CD14-positive monocyte (primary cell): ENCODE data around the gene SLC4A5. TPM values are rescaled to one million over a fixed set of nuclear protein-coding genes. Genes with fewer than 3 reads are reported as not detected.

ENCODE experiments used
- DNase-seq, 3 donors: peaks; one replicate each; pipeline ENCODE4 v3.0.0-alpha.2; 2011 to 2022
- H2AFZ ChIP-seq: 2 replicates; pipeline ENCODE4 v1.6.0; 2012; ENCODE audit warnings: mild to moderate bottlenecking, low read depth, low read length, inconsistent platforms; ENCODE audit not compliant: insufficient read depth, poor library complexity, severe bottlenecking
- H3K27ac ChIP-seq, 2 donors: 1 replicate in 1 of 2; 2 replicates in 1 of 2; pipeline ENCODE4 v1.5.1; 2012 to 2013; ENCODE audit warnings: low read length in 2 of 2, control low read depth in 1 of 2, inconsistent platforms in 1 of 2, low read depth in 1 of 2, mild to moderate bottlenecking in 1 of 2
- H3K27me3 ChIP-seq, 2 donors: one replicate each; pipeline versions ENCODE4 v1.6.0 to v1.6.1; 2011 to 2013; ENCODE audit warnings: low read length in 2 of 2; ENCODE audit not compliant: control insufficient read depth in 2 of 2, insufficient read depth in 2 of 2
- H3K36me3 ChIP-seq, 2 donors: replicated peaks in 1 of 2; 1 replicate in 1 of 2; 2 replicates in 1 of 2; pipeline versions ENCODE4 v1.5.1 to v1.6.1; 2012 to 2013; ENCODE audit warnings: low read length in 2 of 2, control low read depth in 1 of 2, inconsistent platforms in 1 of 2, mild to moderate bottlenecking in 1 of 2; ENCODE audit not compliant: insufficient read depth in 2 of 2, control insufficient read depth in 1 of 2
- H3K4me1 ChIP-seq, 2 donors: 1 replicate in 1 of 2; 2 replicates in 1 of 2; pipeline versions ENCODE4 v1.5.1 to v1.6.1; 2012 to 2013; ENCODE audit warnings: low read length in 2 of 2, control low read depth in 1 of 2, inconsistent platforms in 1 of 2, mild to moderate bottlenecking in 1 of 2, moderate library complexity in 1 of 2; ENCODE audit not compliant: insufficient read depth in 2 of 2, control insufficient read depth in 1 of 2
- H3K4me2 ChIP-seq: replicated peaks from 2 replicates; pipeline ENCODE3; 2012; ENCODE audit warnings: low read length, moderate library complexity, mild to moderate bottlenecking; ENCODE audit not compliant: poor library complexity, severe bottlenecking; ENCODE audit errors: extremely low read depth
- H3K4me3 ChIP-seq, 3 experiments: fragments of 200-600 bp in 1 of 3; sonication (generic) in 1 of 3; replicated peaks in 1 of 3; 1 replicate in 2 of 3; 2 replicates in 1 of 3; pipeline ENCODE4 v1.5.1; 2011 to 2013; ENCODE audit warnings: low read length in 3 of 3, mild to moderate bottlenecking in 3 of 3, control low read depth in 2 of 3, low read depth in 2 of 3, inconsistent platforms in 1 of 3, moderate library complexity in 1 of 3
- H3K79me2 ChIP-seq: 2 replicates; pipeline ENCODE4 v1.6.0; 2012; ENCODE audit warnings: mild to moderate bottlenecking, control low read depth, inconsistent platforms, low read length, moderate library complexity; ENCODE audit not compliant: insufficient read depth
- H3K9ac ChIP-seq: 2 replicates; pipeline ENCODE4 v1.6.0; 2017; ENCODE audit warnings: low read length, mild to moderate bottlenecking; ENCODE audit not compliant: insufficient read depth, poor library complexity, severe bottlenecking
- H3K9me3 ChIP-seq, 2 donors: replicated peaks in 1 of 2; 1 replicate in 1 of 2; 2 replicates in 1 of 2; pipeline versions ENCODE4 v1.5.1 to v1.6.1; 2012 to 2013; ENCODE audit warnings: low read length in 2 of 2, control low read depth in 1 of 2; ENCODE audit not compliant: control insufficient read depth in 1 of 2, insufficient read depth in 1 of 2
- H4K20me1 ChIP-seq: 2 replicates; pipeline ENCODE4 v1.6.0; 2012; ENCODE audit warnings: mild to moderate bottlenecking, low read length, control low read depth, moderate library complexity; ENCODE audit not compliant: insufficient read depth
- H3K27ac Mint-ChIP-seq, 7 donors: one replicate each; pipeline ENCODE4 v1.8.0; 2020; ENCODE audit warnings: mild to moderate bottlenecking in 7 of 7, mixed read lengths in 7 of 7, moderate library complexity in 6 of 7, inconsistent platforms in 2 of 7
- H3K27me3 Mint-ChIP-seq, 3 donors: one replicate each; pipeline ENCODE4 v1.8.0; 2021 to 2022; ENCODE audit warnings: low read depth in 3 of 3, mild to moderate bottlenecking in 3 of 3, mixed read lengths in 3 of 3, moderate library complexity in 3 of 3, inconsistent platforms in 1 of 3
- H3K36me3 Mint-ChIP-seq, 2 donors: one replicate each; pipeline ENCODE4 v1.8.0; 2020; ENCODE audit warnings: mixed read lengths in 2 of 2, inconsistent platforms in 1 of 2, mild to moderate bottlenecking in 1 of 2
- H3K4me1 Mint-ChIP-seq: one replicate; pipeline ENCODE4 v1.8.0; 2020; ENCODE audit warnings: mild to moderate bottlenecking, mixed read lengths
- H3K4me3 Mint-ChIP-seq, 2 donors: one replicate each; pipeline ENCODE4 v1.8.0; 2020; ENCODE audit warnings: mild to moderate bottlenecking in 2 of 2, mixed read lengths in 2 of 2, moderate library complexity in 1 of 2
- H3K9me3 Mint-ChIP-seq, 7 donors: one replicate each; pipeline ENCODE4 v1.8.0; 2020 to 2022; ENCODE audit warnings: mixed read lengths in 7 of 7, mild to moderate bottlenecking in 6 of 7, moderate library complexity in 6 of 7, inconsistent platforms in 2 of 7
- WGBS: methylation state at CpG from one replicate; pipeline ENCODE4 v1.1.5; 2013; ENCODE audit warnings: missing lambda C conversion rate; ENCODE audit not compliant: insufficient coverage; 5-methylcytosine and 5-hydroxymethylcytosine counted together
- intact Hi-C, 2 donors: fragments of 100-400 bp; cut with micrococcal nuclease; formaldehyde crosslinking; loops; one replicate each; pipeline versions ENCODE4 v1.15.0 to v1.15.1; 2023
- polyA plus RNA-seq, 3 donors: library from polyadenylated mRNA; depleted of rRNA in 1 of 3; unstranded in 2 of 3; stranded (reverse) in 1 of 3; fragments of 300-500 nt in 2 of 3; fragments of >200 nt in 1 of 3; fragmentation: Illumina TruSeq in 2 of 3; gene quantifications; 1 replicate in 2 of 3; 2 replicates in 1 of 3; pipeline ENCODE4 v1.2.3, GENCODE V29; 2012 to 2021
- TF ChIP-seq, protein P1 (sequence below): fragments of 200-600 bp; IDR thresholded peaks from one replicate; pipeline ENCODE4 v1.8.0; 2022; ENCODE audit warnings: antibody characterized with exemption, mild to moderate bottlenecking

Gene SLC4A5
- polyA plus RNA-seq, 3 donors: 0.10 to 1.1 TPM; not detected in 1

DNA sequence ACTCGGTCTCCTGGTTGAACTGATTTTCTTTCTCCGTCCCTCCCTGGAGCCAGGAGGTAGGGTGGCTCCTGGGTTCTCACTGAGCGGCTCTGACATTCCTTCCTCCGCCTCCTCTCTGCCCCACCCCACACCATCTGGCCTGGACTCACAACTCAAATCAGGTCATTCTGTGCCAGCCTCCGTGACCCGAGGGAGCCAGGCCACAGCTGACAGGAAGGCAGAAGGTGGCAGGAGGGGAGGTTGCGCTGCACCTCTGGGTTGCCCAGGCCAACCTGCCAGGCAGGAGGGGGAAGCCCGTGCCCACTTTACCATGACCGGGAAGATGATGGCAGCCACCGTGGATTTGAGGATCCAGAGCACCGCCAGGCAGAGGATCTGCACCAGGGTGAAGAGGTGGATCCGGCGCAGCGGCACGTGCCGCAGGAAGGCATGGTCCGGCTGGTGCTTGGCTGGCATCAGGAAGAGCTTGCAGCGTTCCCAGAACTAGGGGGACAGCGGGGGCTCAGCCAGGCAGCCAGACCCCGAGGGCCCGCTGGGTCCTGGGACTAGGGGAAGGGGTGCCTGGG, 116.5 kb downstream of the SLC4A5 start:
- Histone ChIP-seq H4K20me1 (no peaks in the 10 kb centered on the region), H3K4me2 (no peak overlapping the region), H3K4me1 (peaks cover 9 to 10% of the 10 kb centered on the region in 2 donors), H3K27ac (no peak overlapping the region), H3K9me3 (no peaks in the 10 kb centered on the region), H2AFZ (no peak overlapping the region), H3K9ac (no peak overlapping the region), H3K27me3 (no peaks in the 10 kb centered on the region), H3K4me3 (no peak overlapping the region), H3K79me2 (no peaks in the 10 kb centered on the region), H3K36me3 (peaks cover 0 to 3% of the 10 kb centered on the region in 2 donors)
- Mint-ChIP-seq H3K4me1 (peaks cover 25% of the 10 kb centered on the region), H3K27ac (no peak overlapping the region), H3K9me3 (peaks cover 0 to 2% (median 0%) of the 10 kb centered on the region in 7 donors), H3K36me3 (peaks cover 0 to 3% of the 10 kb centered on the region in 2 donors), H3K27me3 (peaks cover 0 to 3% (median 1%) of the 10 kb centered on the region in 3 donors), H3K4me3 (no peak overlapping the region)
- WGBS: 100% methylated on average over 15 of the region's 21 CpGs
- TF ChIP-seq, protein P1, sequence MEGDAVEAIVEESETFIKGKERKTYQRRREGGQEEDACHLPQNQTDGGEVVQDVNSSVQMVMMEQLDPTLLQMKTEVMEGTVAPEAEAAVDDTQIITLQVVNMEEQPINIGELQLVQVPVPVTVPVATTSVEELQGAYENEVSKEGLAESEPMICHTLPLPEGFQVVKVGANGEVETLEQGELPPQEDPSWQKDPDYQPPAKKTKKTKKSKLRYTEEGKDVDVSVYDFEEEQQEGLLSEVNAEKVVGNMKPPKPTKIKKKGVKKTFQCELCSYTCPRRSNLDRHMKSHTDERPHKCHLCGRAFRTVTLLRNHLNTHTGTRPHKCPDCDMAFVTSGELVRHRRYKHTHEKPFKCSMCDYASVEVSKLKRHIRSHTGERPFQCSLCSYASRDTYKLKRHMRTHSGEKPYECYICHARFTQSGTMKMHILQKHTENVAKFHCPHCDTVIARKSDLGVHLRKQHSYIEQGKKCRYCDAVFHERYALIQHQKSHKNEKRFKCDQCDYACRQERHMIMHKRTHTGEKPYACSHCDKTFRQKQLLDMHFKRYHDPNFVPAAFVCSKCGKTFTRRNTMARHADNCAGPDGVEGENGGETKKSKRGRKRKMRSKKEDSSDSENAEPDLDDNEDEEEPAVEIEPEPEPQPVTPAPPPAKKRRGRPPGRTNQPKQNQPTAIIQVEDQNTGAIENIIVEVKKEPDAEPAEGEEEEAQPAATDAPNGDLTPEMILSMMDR: no peak
- no peak for DNase-seq
- intact Hi-C loops: no loop called here

DNA sequence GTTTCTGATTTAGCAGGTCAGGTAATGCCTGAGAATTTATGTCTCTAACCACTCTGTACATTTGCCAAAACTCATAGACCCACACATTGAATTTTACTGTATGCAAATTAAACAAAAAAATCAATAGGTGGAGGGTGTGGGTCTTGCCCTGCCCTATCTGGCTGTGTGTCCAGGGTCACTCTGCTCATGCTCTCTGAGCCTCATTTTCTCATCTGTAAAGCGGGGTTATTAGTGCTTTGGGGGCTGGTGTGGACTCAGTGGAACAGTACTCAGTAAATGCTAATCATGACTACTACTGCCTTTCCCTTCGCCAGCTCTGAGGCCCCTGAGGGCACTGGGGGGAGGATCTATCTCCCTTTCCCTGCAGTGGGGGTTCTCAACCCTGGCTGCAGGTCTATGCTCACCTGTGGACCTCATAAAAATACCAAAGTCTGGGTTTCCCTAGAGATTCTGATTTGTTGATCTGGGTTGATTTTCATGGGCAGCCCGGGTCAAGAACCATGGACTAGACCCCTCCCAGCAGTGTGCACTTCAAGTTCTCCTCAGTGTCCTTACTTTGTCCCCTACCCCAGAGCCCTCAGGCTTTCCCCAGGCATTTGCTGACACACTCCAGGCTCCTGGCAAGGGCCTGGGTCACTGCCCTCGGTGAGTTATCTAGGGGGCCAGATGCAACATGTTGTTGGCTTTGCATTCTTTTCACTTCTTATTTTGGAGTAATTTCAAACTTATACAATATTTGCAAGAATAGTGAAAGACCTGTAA, 117.3 kb downstream of the SLC4A5 start:
- no peak overlapping the region for H3K4me3 Mint-ChIP-seq
- no peak for DNase-seq

More for the DNA sequence above, 117.3 kb downstream of the SLC4A5 start:
- TF ChIP-seq, protein P1: no peak
- Histone ChIP-seq H3K4me3 (no peak overlapping the region), H3K4me1 (peaks cover 9 to 10% of the 10 kb centered on the region in 2 donors), H3K79me2 (no peaks in the 10 kb centered on the region), H3K36me3 (peaks cover 4 to 10% of the 10 kb centered on the region in 2 donors), H2AFZ (no peak overlapping the region), H3K4me2 (no peak overlapping the region), H3K9ac (no peak overlapping the region), H4K20me1 (no peaks in the 10 kb centered on the region), H3K27me3 (no peaks in the 10 kb centered on the region), H3K27ac (no peak overlapping the region), H3K9me3 (no peaks in the 10 kb centered on the region)
- peak overlapping the region in 1 of 7 donors; percentile 26 for H3K27ac Mint-ChIP-seq
- peaks cover 0 to 2% (median 0%) of the 10 kb centered on the region in 7 donors for H3K9me3 Mint-ChIP-seq
- H3K4me1 Mint-ChIP-seq: peaks cover 25% of the 10 kb centered on the region
- H3K36me3 Mint-ChIP-seq: peaks cover 7 to 10% of the 10 kb centered on the region in 2 donors
- WGBS: 100% methylated on average over 1 of the region's 4 CpGs
- intact Hi-C loops: no loop called here
- peaks cover 0 to 3% (median 1%) of the 10 kb centered on the region in 3 donors for H3K27me3 Mint-ChIP-seq
